AG04449 (cell line): ENCODE data around the gene TOMM7.

Experiments used
- CTCF ChIA-PET: fragments of 350-600 bp; formaldehyde crosslinking; extraction: SDS; loops from one replicate; lab custom pipeline; 2021; ENCODE audit warnings: antibody characterized with exemption; lab: Yijun Ruan, JAX
- POLR2A ChIA-PET: fragments of 400-600, 350-600 bp; formaldehyde crosslinking; extraction: SDS; loops from one replicate; lab custom pipeline; 2020; ENCODE audit warnings: antibody characterized with exemption, inconsistent platforms; lab: Yijun Ruan, JAX
- DNase-seq: peaks from one replicate; pipeline ENCODE4 v3.0.0-alpha.2; 2010; ENCODE audit warnings: low read depth, low spot score
- H3K4me3 ChIP-seq: 2 replicates; pipeline ENCODE4 v1.5.1; 2011; ENCODE audit warnings: low read depth, mild to moderate bottlenecking, control low read depth, low read length
- TF ChIP-seq, protein P1 (sequence below): IDR thresholded peaks from one replicate; pipeline ENCODE4 v1.5.1; 2011; ENCODE audit warnings: mild to moderate bottlenecking, moderate library complexity, low read length, control low read depth, inconsistent platforms; ENCODE audit not compliant: insufficient read depth; ENCODE audit errors: missing control alignments

The TOMM7 gene

GRCh38 chr7:22856416-22856815 is 33.8 kb upstream of the TOMM7 start:
- ChIA-PET CTCF (interaction anchor here (0.9 to 3.2 kb wide), 8 partner anchors 11 to 296 kb away, joined by 3 to 27 read pairs (median 4); no protein-coding TSS in a partner anchor), POLR2A (interaction anchor here (0.7 to 1.5 kb wide), 5 partner anchors 11 to 292 kb away, joined by 3 to 5 read pairs (median 3); no protein-coding TSS in a partner anchor)
- DNase-seq, result no peak
- TF ChIP-seq, protein P1, sequence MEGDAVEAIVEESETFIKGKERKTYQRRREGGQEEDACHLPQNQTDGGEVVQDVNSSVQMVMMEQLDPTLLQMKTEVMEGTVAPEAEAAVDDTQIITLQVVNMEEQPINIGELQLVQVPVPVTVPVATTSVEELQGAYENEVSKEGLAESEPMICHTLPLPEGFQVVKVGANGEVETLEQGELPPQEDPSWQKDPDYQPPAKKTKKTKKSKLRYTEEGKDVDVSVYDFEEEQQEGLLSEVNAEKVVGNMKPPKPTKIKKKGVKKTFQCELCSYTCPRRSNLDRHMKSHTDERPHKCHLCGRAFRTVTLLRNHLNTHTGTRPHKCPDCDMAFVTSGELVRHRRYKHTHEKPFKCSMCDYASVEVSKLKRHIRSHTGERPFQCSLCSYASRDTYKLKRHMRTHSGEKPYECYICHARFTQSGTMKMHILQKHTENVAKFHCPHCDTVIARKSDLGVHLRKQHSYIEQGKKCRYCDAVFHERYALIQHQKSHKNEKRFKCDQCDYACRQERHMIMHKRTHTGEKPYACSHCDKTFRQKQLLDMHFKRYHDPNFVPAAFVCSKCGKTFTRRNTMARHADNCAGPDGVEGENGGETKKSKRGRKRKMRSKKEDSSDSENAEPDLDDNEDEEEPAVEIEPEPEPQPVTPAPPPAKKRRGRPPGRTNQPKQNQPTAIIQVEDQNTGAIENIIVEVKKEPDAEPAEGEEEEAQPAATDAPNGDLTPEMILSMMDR, result no peak
- H3K4me3 ChIP-seq, result no peak overlapping the region

- TF ChIP-seq, protein P1, result no peak
- DNase-seq, result no peak
- ChIA-PET POLR2A (interaction anchor here (1.3 to 1.5 kb wide), 2 partner anchors 10 to 74 kb away, joined by 4 to 5 read pairs; no protein-coding TSS in a partner anchor), CTCF (interaction anchor here (0.8 to 3.2 kb wide), 6 partner anchors 9 to 297 kb away, joined by 3 to 27 read pairs (median 10); no protein-coding TSS in a partner anchor)
- H3K4me3 ChIP-seq, result peak overlapping the region; percentile 66
Observed at GRCh38 chr7:22855049-22855392, 32.4 kb upstream of the TOMM7 start.

GRCh38 chr7:22854158-22855048 is 31.8 kb upstream of the TOMM7 start:
- POLR2A ChIA-PET, result no interaction called here
- H3K4me3 ChIP-seq, result peak overlapping the region; percentile 66
- CTCF ChIA-PET, result interaction anchor here (1.0 to 3.2 kb wide), 10 partner anchors 9 to 294 kb away, joined by 3 to 27 read pairs (median 4); partner anchors contain the start of gene TOMM7
- DNase-seq, result no peak
- TF ChIP-seq, protein P1, result no peak

GRCh38 chr7:22853674-22854157 is 31.1 kb upstream of the TOMM7 start:
- DNase-seq, result no peak
- TF ChIP-seq, protein P1, result peak; percentile 29
- ChIA-PET CTCF (interaction anchor here (0.6 to 3.0 kb wide), 16 partner anchors 8 to 295 kb away, joined by 3 to 17 read pairs (median 4); partner anchors contain the start of gene TOMM7), POLR2A (no interaction called here)
- peak overlapping the region; percentile 66 for H3K4me3 ChIP-seq

- CTCF ChIA-PET, result interaction anchor here (0.6 to 3.0 kb wide), 15 partner anchors 8 to 294 kb away, joined by 3 to 17 read pairs (median 4); partner anchors contain the start of gene TOMM7
- POLR2A ChIA-PET, result no interaction called here
- H3K4me3 ChIP-seq, result no peak overlapping the region
Observed at GRCh38 chr7:22853138-22853537, 30.5 kb upstream of the TOMM7 start.

More at GRCh38 chr7:22853138-22853537, 30.5 kb upstream of the TOMM7 start:
- TF ChIP-seq, protein P1, result no peak
- DNase-seq, result no peak
